IMR-90 (cell line): ENCODE results near the gene ABI3. TPM values are rescaled to one million over a fixed set of nuclear protein-coding genes. Genes with fewer than 3 reads are reported as not detected.

ENCODE experiments used
- ATAC-seq: fragments of 200-7000 bp; cut with Tn5 transposase; 2 replicates; pipeline ENCODE4 v1.9.1; 2020; ENCODE audit warnings: low read depth, mild to moderate bottlenecking, moderate library complexity
- BruUV-seq: library from RNA; stranded (reverse); fragments of 400-500 nt; replicated peaks from 2 replicates; lab custom pipeline; 2021; lab: Mats Ljungman, UMichigan
- CTCF ChIA-PET: fragments of 300-600 bp; formaldehyde crosslinking; extraction: SDS; loops from one replicate; lab custom pipeline; 2021; ENCODE audit warnings: antibody characterized with exemption; lab: Yijun Ruan, JAX
- POLR2A ChIA-PET: fragments of 300-600 bp; sonication (Branson Sonifier 250); formaldehyde crosslinking; loops from one replicate; lab custom pipeline; 2022; ENCODE audit warnings: antibody characterized with exemption; ENCODE audit not compliant: unreplicated experiment; lab: Charles Lee
- DNase-seq: peaks from one replicate; pipeline ENCODE4 v3.0.0; 2013
- H2AFZ ChIP-seq: replicated peaks from 2 replicates; pipeline ENCODE3; 2013; ENCODE audit warnings: low read length, mild to moderate bottlenecking; ENCODE audit not compliant: poor library complexity
- H2AK5ac ChIP-seq: 2 replicates; pipeline ENCODE4 v1.6.1; 2013; ENCODE audit warnings: low read depth, low read length, inconsistent platforms
- H2AK9ac ChIP-seq: replicated peaks from 2 replicates; pipeline ENCODE3; 2013; ENCODE audit warnings: mild to moderate bottlenecking, low read depth, low read length, moderate library complexity; ENCODE audit not compliant: poor library complexity
- H2BK120ac ChIP-seq: 2 replicates; pipeline ENCODE4 v1.6.1; 2013; ENCODE audit warnings: low read depth, low read length, inconsistent platforms
- H2BK15ac ChIP-seq: 3 replicates; pipeline ENCODE4 v1.6.1; 2013; ENCODE audit warnings: low read depth, low read length, inconsistent platforms
- H2BK20ac ChIP-seq: 2 replicates; pipeline ENCODE4 v1.6.1; 2013; ENCODE audit warnings: low read depth, mild to moderate bottlenecking, inconsistent platforms, low read length, moderate library complexity
- H2BK5ac ChIP-seq: 2 replicates; pipeline ENCODE4 v1.6.1; 2013; ENCODE audit warnings: mild to moderate bottlenecking, low read depth, low read length, inconsistent platforms; ENCODE audit not compliant: poor library complexity, severe bottlenecking
- H3K14ac ChIP-seq: replicated peaks from 2 replicates; pipeline ENCODE4 v1.6.1; 2013; ENCODE audit warnings: low read depth, low read length, inconsistent platforms
- H3K18ac ChIP-seq: 2 replicates; pipeline ENCODE4 v1.6.1; 2013; ENCODE audit warnings: low read depth, low read length, control low read depth
- H3K23ac ChIP-seq: 2 replicates; pipeline ENCODE4 v1.6.1; 2013; ENCODE audit warnings: low read depth, low read length, inconsistent platforms
- H3K27ac ChIP-seq: 2 replicates; pipeline ENCODE4 v1.5.1; 2013; ENCODE audit warnings: mild to moderate bottlenecking, control low read depth, low read length; ENCODE audit not compliant: insufficient read depth
- H3K27me3 ChIP-seq: 2 replicates; pipeline ENCODE4 v1.6.1; 2013; ENCODE audit warnings: low read length; ENCODE audit not compliant: control insufficient read depth, insufficient read depth
- H3K36me3 ChIP-seq: 2 replicates; pipeline ENCODE4 v1.6.1; 2013; ENCODE audit warnings: low read length, mixed read lengths; ENCODE audit not compliant: control insufficient read depth, insufficient read depth
- H3K4ac ChIP-seq: 2 replicates; pipeline ENCODE4 v1.6.1; 2013; ENCODE audit warnings: low read depth, low read length, inconsistent platforms
- H3K4me1 ChIP-seq: 2 replicates; pipeline ENCODE4 v1.6.1; 2013; ENCODE audit warnings: low read length, mixed read lengths; ENCODE audit not compliant: control insufficient read depth, insufficient read depth
- H3K4me2 ChIP-seq: 2 replicates; pipeline ENCODE4 v1.6.1; 2013; ENCODE audit warnings: low read depth, mild to moderate bottlenecking, control low read depth, low read length, moderate library complexity
- H3K4me3 ChIP-seq: 2 replicates; pipeline ENCODE4 v1.5.1; 2013; ENCODE audit warnings: low read depth, mild to moderate bottlenecking, control low read depth, low read length, moderate library complexity; ENCODE audit not compliant: insufficient read depth
- H3K56ac ChIP-seq: 2 replicates; pipeline ENCODE4 v1.6.1; 2013; ENCODE audit warnings: low read length, inconsistent platforms; ENCODE audit not compliant: insufficient read depth; ENCODE audit errors: extremely low read depth
- H3K79me1 ChIP-seq, 2 experiments: 2 replicates each; pipeline ENCODE4 v1.6.1; 2013; ENCODE audit warnings: low read length in 2 of 2, inconsistent platforms in 1 of 2, low read depth in 1 of 2
- H3K9ac ChIP-seq: 2 replicates; pipeline ENCODE4 v1.6.1; 2013; ENCODE audit warnings: low read depth, low read length, control low read depth
- H3K9me1 ChIP-seq: 2 replicates; pipeline ENCODE4 v1.6.1; 2013; ENCODE audit warnings: low read length, inconsistent platforms; ENCODE audit not compliant: insufficient read depth
- H3K9me3 ChIP-seq: 2 replicates; pipeline ENCODE4 v1.6.1; 2013; ENCODE audit warnings: low read length; ENCODE audit not compliant: control insufficient read depth, insufficient read depth
- H4K20me1 ChIP-seq: 2 replicates; pipeline ENCODE4 v1.6.1; 2013; ENCODE audit warnings: low read length, inconsistent platforms; ENCODE audit not compliant: insufficient read depth
- H4K5ac ChIP-seq: 2 replicates; pipeline ENCODE4 v1.6.1; 2013; ENCODE audit warnings: mild to moderate bottlenecking, low read depth, low read length, control low read depth
- H4K8ac ChIP-seq, 2 experiments: 2 replicates each; pipeline ENCODE4 v1.6.1; 2013; ENCODE audit warnings: low read depth in 2 of 2, low read length in 2 of 2, control low read depth in 1 of 2, inconsistent platforms in 1 of 2
- H4K91ac ChIP-seq: 2 replicates; pipeline ENCODE4 v1.6.1; 2013; ENCODE audit warnings: low read depth, low read length, inconsistent platforms; ENCODE audit not compliant: insufficient read depth
- BHLHE40 ChIP-seq: fragments of 150-350 bp; IDR thresholded peaks from 2 replicates; pipeline ENCODE4 v1.6.1; 2016; ENCODE audit warnings: mild to moderate bottlenecking, low read depth, low read length
- CEBPB ChIP-seq: IDR thresholded peaks from 2 replicates; pipeline ENCODE4 v1.6.1; 2012; ENCODE audit warnings: low read depth, low read length, improper control_type of control experiment
- CHD1 ChIP-seq: IDR thresholded peaks from 2 replicates; pipeline ENCODE4 v1.6.1; 2012; ENCODE audit warnings: low read depth, low read length, improper control_type of control experiment
- CTCF ChIP-seq: conservative IDR thresholded peaks from 2 replicates; pipeline ENCODE4 v1.5.1; 2012; ENCODE audit warnings: mild to moderate bottlenecking, low read depth, low read length, improper control_type of control experiment
- ELK1 ChIP-seq: fragments of 150-350 bp; IDR thresholded peaks from 2 replicates; pipeline ENCODE4 v1.6.1; 2016; ENCODE audit warnings: low read depth, mild to moderate bottlenecking, low read length, moderate library complexity, borderline replicate concordance
- FOS ChIP-seq: fragments of 150-350 bp; IDR thresholded peaks from 2 replicates; pipeline ENCODE4 v1.6.1; 2016; ENCODE audit warnings: low read depth, low read length
- MAZ ChIP-seq: IDR thresholded peaks from 2 replicates; pipeline ENCODE4 v1.6.1; 2012; ENCODE audit warnings: low read depth, mild to moderate bottlenecking, low read length, improper control_type of control experiment, moderate library complexity, borderline replicate concordance
- MXI1 ChIP-seq: IDR thresholded peaks from 2 replicates; pipeline ENCODE4 v1.6.1; 2012; ENCODE audit warnings: low read depth, mild to moderate bottlenecking, low read length, moderate library complexity, borderline replicate concordance
- NFE2L2 ChIP-seq: fragments of 150-350 bp; IDR thresholded peaks from 2 replicates; pipeline ENCODE4 v1.6.1; 2016; ENCODE audit warnings: low read depth, mild to moderate bottlenecking, low read length
- RAD21 ChIP-seq: IDR thresholded peaks from 2 replicates; pipeline ENCODE4 v1.6.1; 2012; ENCODE audit warnings: low read length, improper control_type of control experiment
- RCOR1 ChIP-seq: IDR thresholded peaks from 2 replicates; pipeline ENCODE4 v1.6.1; 2012; ENCODE audit warnings: mild to moderate bottlenecking, low read length, improper control_type of control experiment; ENCODE audit not compliant: insufficient replicate concordance
- RFX5 ChIP-seq: IDR thresholded peaks from 2 replicates; pipeline ENCODE4 v1.8.0; 2012; ENCODE audit warnings: low read depth, mild to moderate bottlenecking, low read length, moderate library complexity
- SMC3 ChIP-seq: fragments of 150-350 bp; IDR thresholded peaks from 2 replicates; pipeline ENCODE4 v1.6.1; 2016; ENCODE audit warnings: low read depth, mild to moderate bottlenecking, antibody characterized with exemption, low read length, moderate library complexity
- USF2 ChIP-seq: fragments of 150-350 bp; IDR thresholded peaks from 2 replicates; pipeline ENCODE4 v1.6.1; 2017; ENCODE audit warnings: mild to moderate bottlenecking, antibody characterized with exemption, low read length, low read depth
- WGBS, 2 experiments: methylation state at CpG; one replicate each; pipeline versions ENCODE4 v1.1.5 to v1.1.7; 2013; ENCODE audit warnings: missing lambda C conversion rate in 2 of 2; ENCODE audit not compliant: insufficient read length in 1 of 2; ENCODE audit errors: extremely low coverage in 2 of 2; 5-methylcytosine and 5-hydroxymethylcytosine counted together
- dilution Hi-C: fragments of 300-500 bp; cut with HindIII; formaldehyde crosslinking; loops from one replicate; pipeline ENCODE4 v1.14.3; 2018; ENCODE audit warnings: low sequenced_read_pairs; ENCODE audit not compliant: unreplicated experiment
- in situ Hi-C: fragments of 300-500 bp; cut with MboI; formaldehyde crosslinking; loops from 3 replicates; pipeline ENCODE4 v1.14.3; 2019; ENCODE audit warnings: low sequenced_read_pairs, inconsistent platforms, mixed read lengths
- intact Hi-C: fragments of 100-400 bp; cut with micrococcal nuclease; formaldehyde crosslinking; loops from 2 replicates; pipeline ENCODE4 v1.10.0; 2022
- polyA plus RNA-seq, 3 experiments: library from polyadenylated mRNA; depleted of rRNA; stranded (reverse); fragments of >200 nt; gene quantifications; 2 replicates each; pipeline ENCODE4 v1.2.3, GENCODE V29; 2012; ENCODE audit warnings: low replicate concordance in 1 of 3
- total RNA-seq: library from RNA; depleted of rRNA; stranded (reverse); fragments of >200 nt; gene quantifications from 2 replicates; pipeline ENCODE4 v1.2.3, GENCODE V29; 2012

ABI3 gene
- total and polyA plus RNA-seq, 2 of the 4 experiments (the other 2 are of a cell fraction) = 1.1 to 1.2 TPM

GRCh38 chr17:49183801-49184200 is 26.7 kb upstream of the ABI3 start:
- Histone ChIP-seq H3K56ac (no peak overlapping the region), H3K36me3 (no peaks in the 10 kb centered on the region), H3K4me1 (no peaks in the 10 kb centered on the region), H3K27ac (no peak overlapping the region), H3K79me1 (no peaks in the 10 kb centered on the region), H4K8ac (no peak overlapping the region), H2BK120ac (no peak overlapping the region), H2AFZ (no peak overlapping the region), H3K9ac (no peak overlapping the region), H3K9me3 (peaks cover 17% of the 10 kb centered on the region), H2BK15ac (no peak overlapping the region), H3K14ac (no peak overlapping the region), H2AK5ac (no peak overlapping the region), H4K91ac (no peak overlapping the region), H3K18ac (no peak overlapping the region), H3K4ac (no peak overlapping the region), H2BK20ac (no peak overlapping the region), H2AK9ac (no peak overlapping the region), H3K4me2 (no peak overlapping the region), H3K27me3 (peaks cover 2% of the 10 kb centered on the region), H2BK5ac (no peak overlapping the region), H4K5ac (no peak overlapping the region), H3K4me3 (no peak overlapping the region), H3K23ac (no peak overlapping the region), H4K20me1 (no peaks in the 10 kb centered on the region), H3K9me1 (no peaks in the 10 kb centered on the region; the same call in 1 of the 2 replicates)
- ATAC-seq (no peak), DNase-seq (no peak)
- WGBS, 2 experiments = no CpG with 5 or more reads among the region's 7 CpGs
- TF ChIP-seq MAZ = no peak
- no peak for TF ChIP-seq CEBPB
- no peak for TF ChIP-seq NFE2L2
- no peak for TF ChIP-seq MXI1
- no peak for TF ChIP-seq RFX5
- TF ChIP-seq RAD21 = no peak
- no peak for TF ChIP-seq SMC3
- no peak for TF ChIP-seq RCOR1
- no peak for TF ChIP-seq USF2
- no peak for TF ChIP-seq BHLHE40
- TF ChIP-seq CTCF = no peak
- no peak for TF ChIP-seq FOS
- TF ChIP-seq CHD1 = no peak
- no peak for TF ChIP-seq ELK1
- CTCF ChIA-PET = no interaction called here
- intact Hi-C loops = loop anchor here (10.0 kb wide), 1 partner anchor 119 kb away; no protein-coding TSS in a partner anchor
- POLR2A ChIA-PET = no interaction called here
- dilution Hi-C loops = no loop called here
- no TSS peak for BruUV-seq
- in situ Hi-C loops = no loop called here
